Measurements from ENCODE around the gene EPC1.

Gene EPC1

GRCh38 chr10:32378363-32379317 lies 31.7 kb upstream of the EPC1 start:
- H3K4me3 ChIP-seq (ENCODE audit: low read depth, low read length): peak overlapping the region; percentile 86
- peak overlapping the region; percentile 85 for H2AFZ ChIP-seq (ENCODE audit: low read length, unreplicated experiment)
- H3K79me2 ChIP-seq (ENCODE audit: control insufficient read depth, insufficient read depth, low read length, unreplicated experiment): peaks cover 34% of the 10 kb centered on the region
- H3K36me3 ChIP-seq (ENCODE audit: insufficient read depth, low read length): no peaks in the 10 kb centered on the region
- no peaks in the 10 kb centered on the region for H3K27me3 ChIP-seq (ENCODE audit: insufficient read depth, low read length)
- H3K4me1 ChIP-seq (ENCODE audit: control insufficient read depth, insufficient read depth, low read length, unreplicated experiment): peaks cover 10% of the 10 kb centered on the region
- H3K27ac ChIP-seq (ENCODE audit: low read depth, low read length): peak overlapping the region; percentile 70

DNA sequence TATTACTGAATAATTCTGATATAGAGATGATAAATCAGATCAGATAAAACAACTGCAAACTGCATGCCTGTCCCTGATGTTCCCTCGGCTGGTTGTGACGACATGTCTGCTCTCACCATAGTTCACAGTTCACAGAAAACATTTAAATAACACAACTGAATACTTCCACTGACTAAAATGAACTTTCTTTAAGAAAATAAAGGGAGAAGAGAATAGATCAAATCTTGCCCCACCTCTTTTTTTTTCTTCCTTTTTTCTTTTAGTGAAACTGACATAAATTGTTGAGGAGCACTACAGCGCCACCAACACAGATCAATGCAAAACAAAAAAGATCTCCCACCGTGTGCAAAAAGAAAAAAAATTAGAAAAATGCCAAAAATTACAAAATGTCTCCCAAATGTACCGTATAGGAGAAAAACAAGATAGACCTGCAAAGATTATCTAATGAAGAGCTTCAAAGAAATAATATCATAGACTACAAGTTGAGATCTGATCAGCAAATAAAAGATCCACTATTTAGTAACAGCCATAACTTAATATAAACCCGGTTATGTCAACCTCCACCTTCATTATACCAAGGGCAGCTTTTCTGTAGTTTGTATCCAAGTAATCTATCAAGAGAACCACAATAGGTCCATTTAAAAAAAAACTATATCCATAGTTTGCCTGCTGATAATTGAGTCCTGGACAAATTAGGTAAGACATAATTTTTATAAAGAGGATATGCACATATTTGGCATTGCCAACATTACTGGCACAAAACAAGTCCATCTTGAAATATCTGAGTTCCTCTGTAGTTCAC lies 30.7 kb upstream of the EPC1 start:
- Histone ChIP-seq H3K36me3 (ENCODE audit: insufficient read depth, low read length) (no peaks in the 10 kb centered on the region), H3K79me2 (ENCODE audit: control insufficient read depth, insufficient read depth, low read length, unreplicated experiment) (peaks cover 43% of the 10 kb centered on the region), H3K4me1 (ENCODE audit: control insufficient read depth, insufficient read depth, low read length, unreplicated experiment) (peaks cover 10% of the 10 kb centered on the region), H3K27me3 (ENCODE audit: insufficient read depth, low read length) (no peaks in the 10 kb centered on the region), H2AFZ (ENCODE audit: low read length, unreplicated experiment) (peak overlapping the region; percentile 26), H3K27ac (ENCODE audit: low read depth, low read length) (peak overlapping the region; percentile 70), H3K4me3 (ENCODE audit: low read depth, low read length) (peak overlapping the region; percentile 86)

- peak overlapping the region; percentile 70 for H3K27ac ChIP-seq (ENCODE audit: low read depth, low read length)
- H2AFZ ChIP-seq (ENCODE audit: low read length, unreplicated experiment): peak overlapping the region; percentile 30
- no peaks in the 10 kb centered on the region for H3K27me3 ChIP-seq (ENCODE audit: insufficient read depth, low read length)
- peaks cover 52% of the 10 kb centered on the region for H3K79me2 ChIP-seq (ENCODE audit: control insufficient read depth, insufficient read depth, low read length, unreplicated experiment)
- H3K4me3 ChIP-seq (ENCODE audit: low read depth, low read length): peak overlapping the region; percentile 86
- H3K4me1 ChIP-seq (ENCODE audit: control insufficient read depth, insufficient read depth, low read length, unreplicated experiment): peaks cover 17% of the 10 kb centered on the region
- H3K36me3 ChIP-seq (ENCODE audit: insufficient read depth, low read length): no peaks in the 10 kb centered on the region
Observed at GRCh38 chr10:32376771-32377170, 29.8 kb upstream of the EPC1 start.

DNA sequence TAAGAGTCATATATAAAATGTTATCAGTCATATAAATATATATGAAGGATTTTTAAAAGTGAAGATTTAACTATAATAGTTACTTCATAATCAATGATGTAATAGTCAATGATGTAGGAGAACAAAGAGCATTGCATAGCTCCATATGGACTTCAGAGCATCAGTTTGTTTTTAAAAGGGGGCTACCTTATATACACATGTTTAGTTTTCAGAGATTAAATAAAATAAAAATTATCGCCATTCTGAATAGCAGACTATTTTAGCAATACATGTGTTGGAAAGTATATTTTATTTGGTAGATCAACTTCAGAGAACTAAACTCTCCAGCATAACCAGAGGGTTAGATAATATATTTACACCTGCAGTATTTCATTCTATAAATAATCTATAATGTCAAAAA lies 29.1 kb upstream of the EPC1 start:
- H3K27me3 ChIP-seq (ENCODE audit: insufficient read depth, low read length): no peaks in the 10 kb centered on the region
- peaks cover 17% of the 10 kb centered on the region for H3K4me1 ChIP-seq (ENCODE audit: control insufficient read depth, insufficient read depth, low read length, unreplicated experiment)
- H3K4me3 ChIP-seq (ENCODE audit: low read depth, low read length): peak overlapping the region; percentile 86
- no peak overlapping the region for H3K27ac ChIP-seq (ENCODE audit: low read depth, low read length)
- H2AFZ ChIP-seq (ENCODE audit: low read length, unreplicated experiment): no peak overlapping the region
- peaks cover 58% of the 10 kb centered on the region for H3K79me2 ChIP-seq (ENCODE audit: control insufficient read depth, insufficient read depth, low read length, unreplicated experiment)
- no peaks in the 10 kb centered on the region for H3K36me3 ChIP-seq (ENCODE audit: insufficient read depth, low read length)

DNA sequence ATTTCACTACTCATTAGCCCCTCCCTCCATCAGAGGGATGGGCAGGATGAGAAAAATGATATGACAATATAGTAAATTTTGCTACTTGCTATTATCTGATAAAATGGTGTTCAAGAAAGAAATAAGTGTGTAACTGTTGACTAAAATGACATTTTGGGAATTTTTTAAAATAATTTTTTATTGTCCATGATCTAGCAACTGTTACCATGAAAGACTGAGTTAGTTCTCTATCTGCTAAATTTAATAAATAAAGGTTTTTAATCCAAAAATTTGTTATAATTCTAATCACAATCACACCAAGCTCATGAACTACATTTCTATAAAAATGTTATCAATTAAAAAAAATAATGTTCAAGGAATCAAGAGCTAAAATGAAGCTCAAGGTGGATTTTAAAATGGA lies 28.7 kb upstream of the EPC1 start:
- Histone ChIP-seq H2AFZ (ENCODE audit: low read length, unreplicated experiment) (no peak overlapping the region), H3K4me1 (ENCODE audit: control insufficient read depth, insufficient read depth, low read length, unreplicated experiment) (peaks cover 17% of the 10 kb centered on the region), H3K36me3 (ENCODE audit: insufficient read depth, low read length) (no peaks in the 10 kb centered on the region), H3K79me2 (ENCODE audit: control insufficient read depth, insufficient read depth, low read length, unreplicated experiment) (peaks cover 62% of the 10 kb centered on the region), H3K27ac (ENCODE audit: low read depth, low read length) (no peak overlapping the region), H3K4me3 (ENCODE audit: low read depth, low read length) (peak overlapping the region; percentile 86; the same call in 1 of the 2 replicates), H3K27me3 (ENCODE audit: insufficient read depth, low read length) (no peaks in the 10 kb centered on the region)

- H3K4me1 ChIP-seq (ENCODE audit: control insufficient read depth, insufficient read depth, low read length, unreplicated experiment): peaks cover 15% of the 10 kb centered on the region
- H3K4me3 ChIP-seq (ENCODE audit: low read depth, low read length): no peak overlapping the region
- H3K27ac ChIP-seq (ENCODE audit: low read depth, low read length): no peak overlapping the region
- H3K36me3 ChIP-seq (ENCODE audit: insufficient read depth, low read length): no peaks in the 10 kb centered on the region
- no peak overlapping the region for H2AFZ ChIP-seq (ENCODE audit: low read length, unreplicated experiment)
- peaks cover 68% of the 10 kb centered on the region for H3K79me2 ChIP-seq (ENCODE audit: control insufficient read depth, insufficient read depth, low read length, unreplicated experiment)
- no peaks in the 10 kb centered on the region for H3K27me3 ChIP-seq (ENCODE audit: insufficient read depth, low read length)
Observed at GRCh38 chr10:32374605-32375004, 27.6 kb upstream of the EPC1 start.

DNA sequence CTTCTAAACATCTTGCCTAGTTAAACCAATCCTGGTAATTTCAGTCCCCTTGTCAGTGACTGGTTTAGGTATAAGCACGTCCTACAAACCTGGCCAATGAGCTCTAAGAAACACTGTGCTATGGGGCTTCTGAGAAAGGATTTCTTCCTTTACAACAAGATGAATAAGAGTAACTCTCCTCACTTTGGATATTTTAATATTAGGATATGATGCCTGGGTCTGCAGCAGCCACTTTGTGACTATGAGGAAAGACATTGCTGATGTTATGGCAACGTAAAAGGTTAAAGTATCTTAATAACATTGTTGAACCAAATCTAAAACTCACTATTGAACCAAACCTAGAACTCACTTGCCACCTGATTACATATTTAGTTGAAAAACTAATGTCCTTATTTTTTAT lies 26.5 kb upstream of the EPC1 start:
- no peaks in the 10 kb centered on the region for H3K36me3 ChIP-seq (ENCODE audit: insufficient read depth, low read length)
- no peak overlapping the region for H3K27ac ChIP-seq (ENCODE audit: low read depth, low read length)
- peaks cover 68% of the 10 kb centered on the region for H3K79me2 ChIP-seq (ENCODE audit: control insufficient read depth, insufficient read depth, low read length, unreplicated experiment)
- H3K4me1 ChIP-seq (ENCODE audit: control insufficient read depth, insufficient read depth, low read length, unreplicated experiment): peaks cover 14% of the 10 kb centered on the region
- H3K27me3 ChIP-seq (ENCODE audit: insufficient read depth, low read length): no peaks in the 10 kb centered on the region
- no peak overlapping the region for H2AFZ ChIP-seq (ENCODE audit: low read length, unreplicated experiment)
- no peak overlapping the region for H3K4me3 ChIP-seq (ENCODE audit: low read depth, low read length)

GRCh38 chr10:32373031-32373430 lies 26.1 kb upstream of the EPC1 start:
- no peak overlapping the region for H2AFZ ChIP-seq (ENCODE audit: low read length, unreplicated experiment)
- peaks cover 14% of the 10 kb centered on the region for H3K4me1 ChIP-seq (ENCODE audit: control insufficient read depth, insufficient read depth, low read length, unreplicated experiment)
- peaks cover 68% of the 10 kb centered on the region for H3K79me2 ChIP-seq (ENCODE audit: control insufficient read depth, insufficient read depth, low read length, unreplicated experiment)
- H3K4me3 ChIP-seq (ENCODE audit: low read depth, low read length): no peak overlapping the region
- H3K27ac ChIP-seq (ENCODE audit: low read depth, low read length): no peak overlapping the region
- H3K36me3 ChIP-seq (ENCODE audit: insufficient read depth, low read length): no peaks in the 10 kb centered on the region
- no peaks in the 10 kb centered on the region for H3K27me3 ChIP-seq (ENCODE audit: insufficient read depth, low read length)

- Histone ChIP-seq H2AFZ (ENCODE audit: low read length, unreplicated experiment) (no peak overlapping the region), H3K27ac (ENCODE audit: low read depth, low read length) (no peak overlapping the region), H3K27me3 (ENCODE audit: insufficient read depth, low read length) (no peaks in the 10 kb centered on the region), H3K79me2 (ENCODE audit: control insufficient read depth, insufficient read depth, low read length, unreplicated experiment) (peaks cover 61% of the 10 kb centered on the region), H3K36me3 (ENCODE audit: insufficient read depth, low read length) (no peaks in the 10 kb centered on the region), H3K4me1 (ENCODE audit: control insufficient read depth, insufficient read depth, low read length, unreplicated experiment) (peaks cover 14% of the 10 kb centered on the region), H3K4me3 (ENCODE audit: low read depth, low read length) (no peak overlapping the region)
Observed at GRCh38 chr10:32372000-32372875, 25.3 kb upstream of the EPC1 start.

DNA sequence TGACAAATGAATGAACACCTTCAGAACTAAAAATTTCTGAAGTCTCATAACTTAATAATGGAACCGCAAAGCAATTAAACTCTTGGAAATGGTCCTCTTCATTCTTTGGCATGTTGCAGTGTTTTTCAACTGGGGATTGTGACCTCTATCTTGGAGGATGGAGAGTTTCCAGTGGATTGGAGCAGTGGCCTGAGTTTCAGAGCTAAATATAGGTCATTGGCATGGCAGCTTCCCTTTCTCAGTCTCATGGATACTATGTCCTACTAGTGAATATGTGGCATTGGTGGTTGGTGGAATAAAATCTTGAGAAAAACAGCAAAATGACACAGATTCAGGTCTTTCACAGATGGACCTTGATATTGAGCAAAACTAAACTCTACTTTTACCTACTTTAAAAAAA lies 24.1 kb upstream of the EPC1 start:
- H3K36me3 ChIP-seq (ENCODE audit: insufficient read depth, low read length): no peaks in the 10 kb centered on the region
- peaks cover 14% of the 10 kb centered on the region for H3K4me1 ChIP-seq (ENCODE audit: control insufficient read depth, insufficient read depth, low read length, unreplicated experiment)
- H3K27ac ChIP-seq (ENCODE audit: low read depth, low read length): no peak overlapping the region
- H2AFZ ChIP-seq (ENCODE audit: low read length, unreplicated experiment): no peak overlapping the region
- no peak overlapping the region for H3K4me3 ChIP-seq (ENCODE audit: low read depth, low read length)
- H3K79me2 ChIP-seq (ENCODE audit: control insufficient read depth, insufficient read depth, low read length, unreplicated experiment): peaks cover 56% of the 10 kb centered on the region
- H3K27me3 ChIP-seq (ENCODE audit: insufficient read depth, low read length): no peaks in the 10 kb centered on the region
